HEK293T (cell line): Measurements from ENCODE around the gene TJP2.

Experiments used
- FOXM1 ChIP-seq: fragments of 450-650 bp; IDR thresholded peaks from 2 replicates; pipeline ENCODE4 v1.6.1; 2017; ENCODE audit warnings: mild to moderate bottlenecking, borderline replicate concordance
- ZNF384 ChIP-seq: fragments of 450-650 bp; IDR thresholded peaks from 2 replicates; pipeline ENCODE4 v1.6.1; 2016

DNA sequence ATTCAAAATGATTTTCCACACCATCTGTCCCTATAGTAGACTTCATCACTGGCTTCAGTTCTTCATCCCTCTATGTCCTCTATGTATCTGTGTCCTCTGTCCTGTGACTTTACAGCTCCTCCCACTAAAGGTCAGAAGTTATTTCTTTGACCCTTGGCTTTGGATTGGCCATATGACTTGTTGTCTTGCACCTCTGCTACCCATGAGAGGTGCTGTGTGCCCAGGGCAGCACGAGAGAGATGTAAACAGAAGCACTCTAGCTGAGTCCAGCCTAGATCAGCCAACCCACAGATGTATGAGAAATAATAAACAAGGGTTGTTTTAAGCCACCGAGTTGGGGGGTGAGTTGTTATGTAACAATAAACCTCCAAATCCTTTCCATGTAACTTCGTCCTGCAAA is 87.6 kb downstream of the TJP2 start:
- TF ChIP-seq FOXM1 (no peak), ZNF384 (no peak)
